ENCODE data around the gene UTP3. TPM values are rescaled to one million over a fixed set of nuclear protein-coding genes. Genes with fewer than 3 reads are reported as not detected.
"Not testable (repeated sequence)": the region's sequence is repeated elsewhere in the genome, so short reads cannot be mapped to it uniquely, and the experiment has no call there.

UTP3 gene
- total and polyA plus RNA-seq, 2 donors (not counting 1 experiment from before 2014, with no cell fraction given) = 17.8 to 20.4 TPM

GRCh38 chr4:70688795-70689231 lies 481 bp downstream of the UTP3 start:
- Histone ChIP-seq H3K79me2 (ENCODE audit: control insufficient read depth, insufficient read depth, low read length) (peaks cover 39% of the 10 kb centered on the region), H3K27ac (ENCODE audit: insufficient read depth, low read length) (peak overlapping the region; percentile 86), H4K20me1 (ENCODE audit: control insufficient read depth, extremely low read depth, insufficient read depth, low read length) (no peaks in the 10 kb centered on the region), H3K9me3 (ENCODE audit: control insufficient read depth, insufficient read depth, low read depth, low read length) (no peaks in the 10 kb centered on the region), H2AFZ (ENCODE audit: low read length) (peak overlapping the region; percentile 40), H3K4me2 (ENCODE audit: extremely low read depth, insufficient read depth, low read length) (peak overlapping the region; percentile 94), H3K27me3 (ENCODE audit: control insufficient read depth, insufficient read depth, low read length) (no peaks in the 10 kb centered on the region), H3K36me3 (ENCODE audit: control insufficient read depth, insufficient read depth, low read length) (no peaks in the 10 kb centered on the region), H3K9ac (ENCODE audit: insufficient read depth, low read length) (peak overlapping the region; percentile 78), H3K4me1 (ENCODE audit: control insufficient read depth, extremely low read depth, insufficient read depth, low read length) (peaks cover 8% of the 10 kb centered on the region), H3K4me3 (replicated peaks in 1 of 4; ENCODE audit: control extremely low read depth in 1 of 4, insufficient read depth in 1 of 4, low read depth in 3 of 4, low read length in 4 of 4) (peak overlapping the region; percentile 65 to 93 (median 83))
- DNase-seq (ENCODE audit: low read depth in 2 of 2) = peak in 1 of 2 donors; percentile 20
- TF ChIP-seq EZH2 (IDR thresholded peaks at IDR 0.05; ENCODE audit: low read length, missing control alignments) = no peak
- TF ChIP-seq CTCF (conservative IDR thresholded peaks at IDR 0.05 in 1 of 2, IDR thresholded peaks at IDR 0.05 in 1 of 2; ENCODE audit: low read depth in 1 of 2, low read length in 2 of 2) = no peak

GRCh38 chr4:70691661-70692060 lies 3.3 kb downstream of the UTP3 start:
- peaks cover 8% of the 10 kb centered on the region for H3K4me1 ChIP-seq (ENCODE audit: control insufficient read depth, extremely low read depth, insufficient read depth, low read length)
- H3K9me3 ChIP-seq (ENCODE audit: control insufficient read depth, insufficient read depth, low read depth, low read length) = no peaks in the 10 kb centered on the region
- H4K20me1 ChIP-seq (ENCODE audit: control insufficient read depth, extremely low read depth, insufficient read depth, low read length) = no peaks in the 10 kb centered on the region
- H3K36me3 ChIP-seq (ENCODE audit: control insufficient read depth, insufficient read depth, low read length) = no peaks in the 10 kb centered on the region
- H3K27ac ChIP-seq (ENCODE audit: insufficient read depth, low read length) = no peak overlapping the region
- no peak overlapping the region for H2AFZ ChIP-seq (ENCODE audit: low read length)
- H3K4me3 ChIP-seq (replicated peaks in 1 of 4; ENCODE audit: control extremely low read depth in 1 of 4, insufficient read depth in 1 of 4, low read depth in 3 of 4, low read length in 4 of 4) = peak overlapping the region in 1 of 4 experiments; percentile 2
- no peaks in the 10 kb centered on the region for H3K27me3 ChIP-seq (ENCODE audit: control insufficient read depth, insufficient read depth, low read length)
- TF ChIP-seq EZH2 (IDR thresholded peaks at IDR 0.05; ENCODE audit: low read length, missing control alignments) (no peak), CTCF (conservative IDR thresholded peaks at IDR 0.05 in 1 of 2, IDR thresholded peaks at IDR 0.05 in 1 of 2; ENCODE audit: low read depth in 1 of 2, low read length in 2 of 2) (no peak)
- H3K4me2 ChIP-seq (ENCODE audit: extremely low read depth, insufficient read depth, low read length) = no peak overlapping the region
- no peak for DNase-seq (ENCODE audit: low read depth in 2 of 2)
- no peak overlapping the region for H3K9ac ChIP-seq (ENCODE audit: insufficient read depth, low read length)
- H3K79me2 ChIP-seq (ENCODE audit: control insufficient read depth, insufficient read depth, low read length) = peaks cover 39% of the 10 kb centered on the region

- H3K4me3 ChIP-seq (replicated peaks in 1 of 4; ENCODE audit: control extremely low read depth in 1 of 4, insufficient read depth in 1 of 4, low read depth in 3 of 4, low read length in 4 of 4); H3K4me1 ChIP-seq (ENCODE audit: control insufficient read depth, extremely low read depth, insufficient read depth, low read length); H3K27ac ChIP-seq (ENCODE audit: insufficient read depth, low read length): not testable (repeated sequence)
Observed at GRCh38 chr4:70694633-70695032, 6.3 kb downstream of the UTP3 start.

GRCh38 chr4:70698435-70698834 lies 10.1 kb downstream of the UTP3 start:
- H4K20me1 ChIP-seq (ENCODE audit: control insufficient read depth, extremely low read depth, insufficient read depth, low read length); H2AFZ ChIP-seq (ENCODE audit: low read length); H3K79me2 ChIP-seq (ENCODE audit: control insufficient read depth, insufficient read depth, low read length); H3K9ac ChIP-seq (ENCODE audit: insufficient read depth, low read length); H3K4me1 ChIP-seq (ENCODE audit: control insufficient read depth, extremely low read depth, insufficient read depth, low read length); H3K27me3 ChIP-seq (ENCODE audit: control insufficient read depth, insufficient read depth, low read length); H3K4me2 ChIP-seq (ENCODE audit: extremely low read depth, insufficient read depth, low read length); H3K4me3 ChIP-seq (replicated peaks in 1 of 4; ENCODE audit: control extremely low read depth in 1 of 4, insufficient read depth in 1 of 4, low read depth in 3 of 4, low read length in 4 of 4); H3K36me3 ChIP-seq (ENCODE audit: control insufficient read depth, insufficient read depth, low read length); DNase-seq (ENCODE audit: low read depth in 2 of 2); H3K27ac ChIP-seq (ENCODE audit: insufficient read depth, low read length); H3K9me3 ChIP-seq (ENCODE audit: control insufficient read depth, insufficient read depth, low read depth, low read length): not testable (repeated sequence)

More at GRCh38 chr4:70694633-70695032, 6.3 kb downstream of the UTP3 start:
- H3K9me3 ChIP-seq (ENCODE audit: control insufficient read depth, insufficient read depth, low read depth, low read length); H2AFZ ChIP-seq (ENCODE audit: low read length); H3K9ac ChIP-seq (ENCODE audit: insufficient read depth, low read length); DNase-seq (ENCODE audit: low read depth in 2 of 2); H3K27me3 ChIP-seq (ENCODE audit: control insufficient read depth, insufficient read depth, low read length); H3K36me3 ChIP-seq (ENCODE audit: control insufficient read depth, insufficient read depth, low read length); H4K20me1 ChIP-seq (ENCODE audit: control insufficient read depth, extremely low read depth, insufficient read depth, low read length); H3K4me2 ChIP-seq (ENCODE audit: extremely low read depth, insufficient read depth, low read length): not testable (repeated sequence)
- H3K79me2 ChIP-seq (ENCODE audit: control insufficient read depth, insufficient read depth, low read length) = peaks cover 26% of the 10 kb centered on the region
